OCI-LY7 (cell line): ENCODE measurements around the gene ZEB1. TPM values are rescaled to one million over a fixed set of nuclear protein-coding genes. Genes with fewer than 3 reads are reported as not detected.

Experiments used
- BruUV-seq: library from RNA; stranded (reverse); fragments of 400-500 nt; replicated peaks from 2 replicates; lab custom pipeline; 2021; lab: Mats Ljungman, UMichigan
- CTCF ChIA-PET: fragments of 300-600 bp; sonication (Branson Sonifier 250); formaldehyde crosslinking; loops from one replicate; lab custom pipeline; 2022; ENCODE audit warnings: antibody characterized with exemption; ENCODE audit not compliant: unreplicated experiment; lab: Charles Lee
- POLR2A ChIA-PET: fragments of 300-600 bp; sonication (Branson Sonifier 250); formaldehyde crosslinking; loops from one replicate; lab custom pipeline; 2022; ENCODE audit warnings: antibody characterized with exemption; lab: Charles Lee
- DNase-seq: peaks from one replicate; pipeline ENCODE4 v3.0.0-alpha.2; 2015; ENCODE audit warnings: low spot score
- H2AFZ ChIP-seq: fragments of 200-600 bp; sonication (generic), shearing (Covaris generic); 2 replicates; pipeline ENCODE4 v1.6.1; 2014; ENCODE audit warnings: mild to moderate bottlenecking, antibody characterized with exemption, low read length, moderate library complexity
- H3K27ac ChIP-seq: fragments of 200-600 bp; sonication (generic); 2 replicates; pipeline ENCODE4 v1.5.1; 2014; ENCODE audit warnings: mixed run types, low read depth, mild to moderate bottlenecking, moderate library complexity, low read length, inconsistent platforms; ENCODE audit not compliant: poor library complexity, severe bottlenecking
- H3K36me3 ChIP-seq: fragments of 200-600 bp; sonication (generic); 2 replicates; pipeline ENCODE4 v1.6.1; 2014; ENCODE audit warnings: mild to moderate bottlenecking, antibody characterized with exemption, low read length, moderate library complexity, mixed read lengths; ENCODE audit not compliant: insufficient read depth
- H3K4me1 ChIP-seq: fragments of 200-600 bp; sonication (generic); 2 replicates; pipeline ENCODE4 v1.5.1; 2014; ENCODE audit warnings: mild to moderate bottlenecking, low read length; ENCODE audit not compliant: insufficient read depth, poor library complexity, severe bottlenecking
- H3K4me2 ChIP-seq: fragments of 200-600 bp; sonication (generic); 2 replicates; pipeline ENCODE4 v1.6.1; 2014; ENCODE audit warnings: mild to moderate bottlenecking, low read length
- H3K4me3 ChIP-seq: fragments of 200-600 bp; sonication (generic); 2 replicates; pipeline ENCODE4 v1.5.1; 2014; ENCODE audit warnings: mild to moderate bottlenecking, low read depth, low read length; ENCODE audit not compliant: poor library complexity, severe bottlenecking
- H3K79me2 ChIP-seq: fragments of 200-600 bp; sonication (generic); 2 replicates; pipeline ENCODE4 v1.6.1; 2016; ENCODE audit warnings: low read depth, mild to moderate bottlenecking, low read length, moderate library complexity, mixed read lengths; ENCODE audit not compliant: insufficient read depth
- H3K9me2 ChIP-seq: fragments of 200-600 bp; sonication (generic); 2 replicates; pipeline ENCODE4 v1.6.1; 2016; ENCODE audit warnings: mild to moderate bottlenecking, low read length, mixed read lengths; ENCODE audit not compliant: insufficient read depth
- H3K9me3 ChIP-seq: fragments of 200-600 bp; sonication (generic); 2 replicates; pipeline ENCODE4 v1.6.1; 2014; ENCODE audit warnings: mild to moderate bottlenecking, mixed run types, low read length, mixed read lengths
- H4K20me1 ChIP-seq: fragments of 200-600 bp; sonication (generic); 2 replicates; pipeline ENCODE4 v1.6.1; 2014; ENCODE audit warnings: mild to moderate bottlenecking, antibody characterized with exemption, low read length, moderate library complexity, mixed read lengths; ENCODE audit not compliant: insufficient read depth
- EZH2phosphoT487 ChIP-seq: fragments of 200-600 bp; sonication (generic); IDR thresholded peaks from 2 replicates; pipeline ENCODE4 v1.6.1; 2018; ENCODE audit warnings: low read depth, borderline replicate concordance, mild to moderate bottlenecking, mixed run types, antibody characterized with exemption, low read length, moderate library complexity, mixed read lengths
- intact Hi-C: fragments of 100-400 bp; cut with micrococcal nuclease; formaldehyde crosslinking; loops from one replicate; pipeline ENCODE4 v1.10.0; 2022; ENCODE audit not compliant: unreplicated experiment
- total RNA-seq, 2 experiments: library from RNA; depleted of rRNA in 1 of 2; stranded (reverse); fragments of >200 nt in 1 of 2; shearing (Covaris generic) in 1 of 2; gene quantifications; 2 replicates each; pipeline ENCODE4 v1.2.3, GENCODE V29; 2014 to 2022
- TF ChIP-seq, protein P1 (sequence below): fragments of 200-600 bp; sonication (generic); conservative IDR thresholded peaks from 2 replicates; pipeline ENCODE4 v1.5.1; 2014; ENCODE audit warnings: mild to moderate bottlenecking, antibody characterized with exemption, low read length, moderate library complexity, mixed read lengths

ZEB1 gene
- total RNA-seq, 2 experiments from 2014 or later, result 33.2 to 41.9 TPM

DNA sequence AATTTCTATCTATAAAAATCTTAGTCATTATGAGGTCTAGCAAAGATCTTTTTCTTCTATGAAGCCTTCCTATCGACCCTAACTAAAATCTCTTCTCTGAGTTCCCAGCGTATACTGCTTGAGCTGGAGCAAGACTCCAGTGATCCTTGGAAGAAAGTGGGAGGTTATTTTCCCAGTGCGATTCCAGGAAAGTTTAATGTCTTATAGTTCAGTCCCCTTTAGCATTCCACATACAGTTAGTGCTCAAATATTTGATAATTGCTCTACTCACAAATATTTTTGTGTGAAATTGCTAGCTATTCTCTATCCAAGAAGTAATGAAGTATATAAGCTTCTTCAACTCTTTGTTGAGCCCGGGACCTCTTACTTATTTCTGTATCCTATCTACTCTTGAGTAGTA is 47.7 kb downstream of the ZEB1 start:
- BruUV-seq, result no TSS peak
- H3K27ac ChIP-seq, result no peak overlapping the region
- TF ChIP-seq EZH2phosphoT487, result no peak
- TF ChIP-seq, protein P1, sequence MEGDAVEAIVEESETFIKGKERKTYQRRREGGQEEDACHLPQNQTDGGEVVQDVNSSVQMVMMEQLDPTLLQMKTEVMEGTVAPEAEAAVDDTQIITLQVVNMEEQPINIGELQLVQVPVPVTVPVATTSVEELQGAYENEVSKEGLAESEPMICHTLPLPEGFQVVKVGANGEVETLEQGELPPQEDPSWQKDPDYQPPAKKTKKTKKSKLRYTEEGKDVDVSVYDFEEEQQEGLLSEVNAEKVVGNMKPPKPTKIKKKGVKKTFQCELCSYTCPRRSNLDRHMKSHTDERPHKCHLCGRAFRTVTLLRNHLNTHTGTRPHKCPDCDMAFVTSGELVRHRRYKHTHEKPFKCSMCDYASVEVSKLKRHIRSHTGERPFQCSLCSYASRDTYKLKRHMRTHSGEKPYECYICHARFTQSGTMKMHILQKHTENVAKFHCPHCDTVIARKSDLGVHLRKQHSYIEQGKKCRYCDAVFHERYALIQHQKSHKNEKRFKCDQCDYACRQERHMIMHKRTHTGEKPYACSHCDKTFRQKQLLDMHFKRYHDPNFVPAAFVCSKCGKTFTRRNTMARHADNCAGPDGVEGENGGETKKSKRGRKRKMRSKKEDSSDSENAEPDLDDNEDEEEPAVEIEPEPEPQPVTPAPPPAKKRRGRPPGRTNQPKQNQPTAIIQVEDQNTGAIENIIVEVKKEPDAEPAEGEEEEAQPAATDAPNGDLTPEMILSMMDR, result no peak
- peaks cover 13% of the 10 kb centered on the region; the same call in 1 of the 2 replicates for H3K36me3 ChIP-seq
- no peak overlapping the region for H3K4me2 ChIP-seq
- H2AFZ ChIP-seq, result no peak overlapping the region
- DNase-seq, result no peak
- intact Hi-C loops, result no loop called here
- H3K4me3 ChIP-seq, result no peak overlapping the region
- H4K20me1 ChIP-seq, result peaks cover 5% of the 10 kb centered on the region
- H3K9me3 ChIP-seq, result no peaks in the 10 kb centered on the region
- H3K79me2 ChIP-seq, result peaks cover 57% of the 10 kb centered on the region; the same call in 1 of the 2 replicates
- no peaks in the 10 kb centered on the region for H3K9me2 ChIP-seq
- ChIA-PET POLR2A (interaction anchor here (0.6 to 1.5 kb wide), 4 partner anchors 9 to 492 kb away, joined by 3 read pairs; no protein-coding TSS in a partner anchor), CTCF (no interaction called here)
- H3K4me1 ChIP-seq, result no peaks in the 10 kb centered on the region

DNA sequence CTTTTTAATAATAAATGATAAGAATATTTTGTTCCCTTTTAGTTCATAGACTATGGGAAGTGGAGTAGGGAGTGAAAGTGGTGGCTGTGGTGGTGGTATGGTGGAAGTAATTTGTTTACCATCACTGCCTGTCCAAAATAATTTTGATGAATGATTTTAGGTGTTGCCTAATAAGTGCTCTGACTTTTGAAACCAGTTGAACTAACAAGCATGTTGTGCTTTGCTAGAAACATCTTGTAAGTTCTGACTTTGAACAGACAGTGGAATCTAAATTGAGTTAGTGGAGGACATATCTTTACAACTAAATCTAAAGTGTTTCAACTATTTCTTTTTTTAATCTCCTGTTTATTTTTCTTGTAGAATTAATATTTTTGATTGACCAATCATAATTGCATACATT is 49.7 kb downstream of the ZEB1 start:
- H3K79me2 ChIP-seq, result peaks cover 76% of the 10 kb centered on the region; the same call in 1 of the 2 replicates
- CTCF ChIA-PET, result no interaction called here
- H3K27ac ChIP-seq, result no peak overlapping the region
- POLR2A ChIA-PET, result interaction anchor here (0.7 kb wide), 1 partner anchor 15 kb away, joined by 4 read pairs; no protein-coding TSS in a partner anchor
- H3K4me1 ChIP-seq, result no peaks in the 10 kb centered on the region
- no peak for TF ChIP-seq EZH2phosphoT487
- TF ChIP-seq, protein P1, result no peak
- H3K9me2 ChIP-seq, result no peaks in the 10 kb centered on the region
- BruUV-seq, result no TSS peak
- H3K4me3 ChIP-seq, result no peak overlapping the region
- no peak overlapping the region for H2AFZ ChIP-seq
- H3K36me3 ChIP-seq, result no peaks in the 10 kb centered on the region
- intact Hi-C loops, result no loop called here
- H3K9me3 ChIP-seq, result no peaks in the 10 kb centered on the region
- H3K4me2 ChIP-seq, result no peak overlapping the region
- H4K20me1 ChIP-seq, result peaks cover 9% of the 10 kb centered on the region
- no peak for DNase-seq

DNA sequence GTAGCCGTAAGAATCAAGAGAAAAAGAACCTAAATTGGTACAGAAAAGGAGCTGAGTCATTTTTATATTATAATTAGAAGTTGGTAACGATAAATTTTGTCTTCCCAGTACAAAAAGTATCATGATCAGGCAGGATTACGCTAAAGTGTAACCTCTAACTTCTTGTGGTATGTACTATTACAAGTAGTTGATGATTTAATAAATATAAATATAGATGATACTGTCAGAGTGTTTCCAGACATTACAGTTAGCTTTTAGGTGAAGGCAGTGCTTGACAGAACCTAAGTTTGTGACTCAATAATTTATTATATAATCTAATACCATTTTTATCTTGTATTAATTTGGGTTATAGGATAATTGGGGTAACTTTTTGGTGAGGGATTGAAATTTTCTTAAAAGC is 53.4 kb downstream of the ZEB1 start:
- Histone ChIP-seq H3K36me3 (no peaks in the 10 kb centered on the region), H3K4me2 (no peak overlapping the region), H3K9me3 (no peaks in the 10 kb centered on the region), H3K79me2 (peaks cover 88% of the 10 kb centered on the region; the same call in 1 of the 2 replicates), H3K9me2 (no peaks in the 10 kb centered on the region), H4K20me1 (peaks cover 16% of the 10 kb centered on the region), H3K27ac (no peak overlapping the region), H2AFZ (no peak overlapping the region), H3K4me1 (no peaks in the 10 kb centered on the region), H3K4me3 (no peak overlapping the region)
- intact Hi-C loops, result no loop called here
- ChIA-PET CTCF (no interaction called here), POLR2A (interaction anchor here (1.1 to 1.6 kb wide), 3 partner anchors 11 to 18 kb away, joined by 3 to 4 read pairs (median 4); no protein-coding TSS in a partner anchor)
- TF ChIP-seq, protein P1, result no peak
- TF ChIP-seq EZH2phosphoT487, result no peak
- DNase-seq, result no peak
- no TSS peak for BruUV-seq
